GM23248 (cell line): ENCODE measurements around the gene EPB41L4B.

ENCODE experiments used
- EZH2 ChIP-seq: fragments of 200-600 bp; sonication (generic); IDR thresholded peaks from 2 replicates; pipeline ENCODE4 v1.6.1; 2018; ENCODE audit warnings: antibody characterized with exemption, mild to moderate bottlenecking; ENCODE audit not compliant: insufficient read depth, poor library complexity, severe bottlenecking
- EZH2phosphoT487 ChIP-seq: fragments of 200-600 bp; sonication (generic); IDR thresholded peaks from 2 replicates; pipeline ENCODE4 v1.6.1; 2018; ENCODE audit warnings: antibody characterized with exemption, moderate library complexity, mild to moderate bottlenecking, low read depth; ENCODE audit not compliant: insufficient read depth

GRCh38 chr9:109132567-109133021 is 188.3 kb downstream of the EPB41L4B start:
- no peak for TF ChIP-seq EZH2phosphoT487
- no peak for TF ChIP-seq EZH2
